ENCODE data around the gene MAPKAPK5.

DNA sequence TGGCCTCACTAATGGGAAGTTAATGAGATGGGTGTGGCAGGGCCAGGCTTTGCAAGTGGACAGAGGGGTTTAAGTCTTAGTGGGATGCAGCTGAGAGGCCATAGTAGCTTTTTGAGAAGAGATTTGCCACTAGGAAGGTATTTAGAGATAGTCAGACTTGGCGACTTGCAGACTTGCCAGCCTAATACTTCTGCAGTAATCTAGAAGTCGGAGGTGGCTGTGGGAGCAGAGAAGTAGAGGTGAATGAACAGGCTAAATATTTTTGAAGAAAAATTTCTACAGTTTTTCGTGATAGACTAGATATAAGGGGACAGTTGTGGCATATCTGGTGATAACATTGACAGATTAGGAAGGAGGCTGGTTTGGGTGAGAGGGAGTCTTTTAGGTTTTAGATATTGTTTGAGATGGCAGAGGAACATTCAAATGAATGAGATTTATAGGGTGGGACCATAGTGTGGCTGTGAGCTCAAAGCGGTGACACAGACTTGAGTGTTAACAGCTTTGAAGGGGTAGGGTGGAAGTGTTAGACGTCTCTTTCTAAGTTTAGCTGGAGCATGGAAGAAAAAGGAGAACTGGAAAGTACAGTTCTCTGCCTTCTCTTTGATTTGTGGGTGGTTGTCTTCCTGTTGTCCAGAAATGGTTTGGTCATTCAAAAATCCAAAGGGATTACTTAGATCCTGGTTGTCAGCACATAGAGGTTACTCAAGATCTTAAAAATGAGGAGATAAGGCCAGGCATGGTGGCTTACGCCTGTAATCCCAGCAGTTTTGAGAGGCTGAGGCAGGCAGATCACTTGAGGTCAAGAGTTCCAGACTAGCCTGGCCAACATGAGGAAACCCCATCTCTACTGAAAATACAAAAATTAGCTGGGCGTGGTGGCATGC lies 44.9 kb downstream of the MAPKAPK5 start:
- no peak for TF ChIP-seq CHAMP1 (IDR thresholded peaks at IDR 0.05)
- no peak for TF ChIP-seq JUND (IDR thresholded peaks at IDR 0.05; ENCODE audit: borderline replicate concordance, low read depth, low read length)
- no peak for TF ChIP-seq JUND (tag; IDR thresholded peaks at IDR 0.05; ENCODE audit: borderline replicate concordance, low read depth, low read length)
- no peak for TF ChIP-seq CTBP1 (IDR thresholded peaks at IDR 0.05; ENCODE audit: borderline replicate concordance)
- TF ChIP-seq, protein P1, sequence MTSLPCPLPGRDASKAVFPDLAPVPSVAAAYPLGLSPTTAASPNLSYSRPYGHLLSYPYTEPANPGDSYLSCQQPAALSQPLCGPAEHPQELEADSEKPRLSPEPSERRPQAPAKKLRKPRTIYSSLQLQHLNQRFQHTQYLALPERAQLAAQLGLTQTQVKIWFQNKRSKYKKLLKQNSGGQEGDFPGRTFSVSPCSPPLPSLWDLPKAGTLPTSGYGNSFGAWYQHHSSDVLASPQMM (CRISPR knock-in tag; IDR thresholded peaks at IDR 0.05): no peak
- TF ChIP-seq MAX (CRISPR knock-in tag; IDR thresholded peaks at IDR 0.05): no peak
- no peak for TF ChIP-seq HMG20B (CRISPR knock-in tag; IDR thresholded peaks at IDR 0.05)
- TF ChIP-seq CTCF (IDR thresholded peaks at IDR 0.05 in 2 of 3, conservative IDR thresholded peaks at IDR 0.05 in 1 of 3; ENCODE audit: insufficient read depth in 2 of 3, low read depth in 1 of 3, low read length in 3 of 3): no peak
- TF ChIP-seq PHB (CRISPR knock-in tag; IDR thresholded peaks at IDR 0.05): no peak
- no peak for TF ChIP-seq GABPA (tag; conservative IDR thresholded peaks at IDR 0.05; ENCODE audit: low read depth)
- TF ChIP-seq ZC3H11A (IDR thresholded peaks at IDR 0.05; ENCODE audit: low read depth, low read length): no peak
